ENCODE data around the gene DNASE1L2. TPM values are rescaled to one million over a fixed set of nuclear protein-coding genes. Genes with fewer than 3 reads are reported as not detected.

Gene DNASE1L2
- total and polyA plus RNA-seq, 10 of the 15 experiments (the other 5 are each of a cell fraction or from before 2014, with no cell fraction given), result 0.06 to 1.5 (median 0.29) TPM

GRCh38 chr16:2278272-2278608 is 42.0 kb downstream of the DNASE1L2 start (continued):
- TF ChIP-seq BCLAF1 (IDR thresholded peaks at IDR 0.05) (no peak), MTA2 (IDR thresholded peaks at IDR 0.05; ENCODE audit: low read depth) (no peak), IRF3 (IDR thresholded peaks at IDR 0.05) (no peak), NR2C1 (IDR thresholded peaks at IDR 0.05) (no peak), POLR2A (IDR thresholded peaks at IDR 0.05; ENCODE audit: low read depth, low read length) (no peak)

DNA sequence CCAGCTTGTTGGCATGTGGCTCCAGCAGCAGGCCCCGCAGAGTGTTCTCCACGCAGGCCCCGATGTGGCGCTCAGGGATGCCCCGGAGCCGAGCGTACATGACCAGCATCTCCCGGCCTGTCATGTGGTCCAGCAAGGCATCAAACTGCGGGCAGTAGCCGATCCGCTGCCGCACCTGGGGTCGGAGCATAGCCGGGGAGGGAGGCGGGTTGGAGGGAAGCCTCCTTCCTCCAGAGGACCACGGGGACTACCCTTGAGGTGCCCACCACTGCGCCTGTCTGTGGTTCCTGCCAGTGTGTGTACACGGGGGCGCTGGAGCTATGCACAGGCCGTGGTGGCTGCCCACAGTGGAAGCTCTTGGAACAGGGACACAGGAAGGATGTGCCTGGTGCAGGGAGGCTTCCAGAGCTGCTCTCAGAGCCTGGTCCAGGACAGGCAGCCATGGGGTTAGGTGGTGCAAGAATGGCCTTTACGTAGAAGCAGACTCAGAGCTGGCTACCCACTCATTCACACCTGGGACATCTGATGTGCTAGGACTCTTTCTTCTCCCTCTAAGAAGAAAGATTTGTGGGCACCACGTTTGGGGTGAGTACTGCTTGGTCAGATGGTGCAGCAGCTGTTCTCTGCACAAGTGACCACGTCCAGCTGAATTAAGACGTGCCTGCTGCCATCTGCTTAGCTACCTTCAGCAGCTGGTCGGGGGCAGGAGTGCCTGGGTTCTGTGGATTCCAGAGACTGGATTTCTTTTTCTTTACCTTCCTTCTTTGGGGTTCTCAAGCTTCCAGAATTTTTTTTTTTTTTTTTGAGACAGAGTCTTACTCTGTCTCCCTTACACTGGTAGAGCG is 42.9 kb downstream of the DNASE1L2 start:
- Histone ChIP-seq H3K4me1 (ENCODE audit: control insufficient read depth, insufficient read depth, low read length) (no peaks in the 10 kb centered on the region), H3K36me3 (ENCODE audit: control insufficient read depth in 2 of 2, insufficient read depth in 2 of 2, low read length in 1 of 2) (no peaks in the 10 kb centered on the region), H3K9me3 (replicated peaks; ENCODE audit: control insufficient read depth, insufficient read depth, low read length) (no peaks in the 10 kb centered on the region), H2AFZ (ENCODE audit: control insufficient read depth, low read depth, low read length) (no peak overlapping the region), H3K27me3 (replicated peaks in 1 of 2; ENCODE audit: control insufficient read depth in 2 of 2, insufficient read depth in 2 of 2, low read length in 1 of 2) (no peaks in the 10 kb centered on the region), H3K9ac (ENCODE audit: control insufficient read depth, insufficient read depth, low read length) (no peak overlapping the region), H3K27ac (ENCODE audit: control insufficient read depth, insufficient read depth) (no peak overlapping the region), H3K4me2 (ENCODE audit: control insufficient read depth, insufficient read depth) (no peak overlapping the region), H3K4me3 (no peak overlapping the region), H4K20me1 (ENCODE audit: control insufficient read depth, insufficient read depth) (no peaks in the 10 kb centered on the region), H3K79me2 (ENCODE audit: control insufficient read depth, insufficient read depth, low read length) (no peaks in the 10 kb centered on the region)
- ATAC-seq (no peak), FAIRE-seq (no peak), DNase-seq (ENCODE audit: low read depth, low spot score) (no peak)
- TF ChIP-seq IKZF2 (IDR thresholded peaks at IDR 0.05) (no peak), HDAC2 (IDR thresholded peaks at IDR 0.05) (no peak), MTA3 (IDR thresholded peaks at IDR 0.05; ENCODE audit: borderline replicate concordance, low read length) (no peak), SMARCA5 (IDR thresholded peaks at IDR 0.05) (no peak), RELB (IDR thresholded peaks at IDR 0.05; ENCODE audit: low read depth) (no peak), NR2F1 (conservative IDR thresholded peaks at IDR 0.05) (no peak)
- SMC1A ChIA-PET (ENCODE audit: uncharacterized antibody, unreplicated experiment), result interaction anchor here (0.7 kb wide), 1 partner anchor 20 kb away, joined by 3 read pairs; no protein-coding TSS in a partner anchor
- RAD21 ChIA-PET (ENCODE audit: unreplicated experiment), result no interaction called here
- BruUV-seq (replicated peaks), result no TSS peak
- in situ Hi-C loops (cut with MboI) (no loop called here), intact Hi-C loops (cut with micrococcal nuclease; ENCODE audit: unreplicated experiment) (no loop called here)
- POLR2A ChIA-PET, result interaction anchor here (0.6 kb wide), 1 partner anchor 64 kb away, joined by 3 read pairs; no protein-coding TSS in a partner anchor
- 68% methylated on average over 25 of the region's 26 CpGs for WGBS (ENCODE audit: insufficient coverage, insufficient replicate concordance, low lambda C conversion rate, missing lambda C conversion rate)
- CTCF ChIA-PET, result interaction anchor here (0.7 to 1.0 kb wide), 2 partner anchors 144 to 161 kb away, joined by 3 to 5 read pairs; no protein-coding TSS in a partner anchor

Data from GM12878 (cell line).